Naive thymus-derived CD4-positive, alpha-beta T cell (primary cell): ENCODE measurements around the gene PRX. TPM values are rescaled to one million over a fixed set of nuclear protein-coding genes. Genes with fewer than 3 reads are reported as not detected.

Experiments
- ATAC-seq: fragments of 150-1000 bp; cut with Tn5 transposase; 2 replicates; pipeline ENCODE4 v1.10.0; 2021; ENCODE audit warnings: mild to moderate bottlenecking, moderate library complexity
- CTCF ChIA-PET: fragments of 350-600 bp; sonication (Branson Sonifier 250); formaldehyde crosslinking; loops from one replicate; lab custom pipeline; 2021; ENCODE audit warnings: antibody characterized with exemption; lab: Charles Lee
- POLR2A ChIA-PET: fragments of 350-600 bp; sonication (Branson Sonifier 250); formaldehyde crosslinking; loops from one replicate; lab custom pipeline; 2021; ENCODE audit warnings: antibody characterized with exemption, inconsistent platforms; lab: Charles Lee
- DNase-seq, 9 donors: peaks; one replicate each; pipeline versions ENCODE4 v3.0.0 to v3.0.0-alpha.2; 2020 to 2022; ENCODE audit warnings: mixed read lengths in 1 of 9
- H3K27ac ChIP-seq: one replicate; pipeline ENCODE4 v1.7.0; 2013; ENCODE audit warnings: mild to moderate bottlenecking, low read depth, low read length, moderate library complexity
- H3K27me3 ChIP-seq, 2 donors: one replicate each; pipeline ENCODE4 v1.7.0; 2013; ENCODE audit warnings: low read length in 2 of 2, mild to moderate bottlenecking in 2 of 2, moderate library complexity in 2 of 2; ENCODE audit not compliant: control insufficient read depth in 2 of 2, insufficient read depth in 2 of 2
- H3K36me3 ChIP-seq, 3 experiments: 1 replicate in 2 of 3; 2 replicates in 1 of 3; pipeline ENCODE4 v1.7.0; 2013; ENCODE audit warnings: low read length in 3 of 3, mild to moderate bottlenecking in 3 of 3, moderate library complexity in 1 of 3; ENCODE audit not compliant: insufficient read depth in 3 of 3, control insufficient read depth in 2 of 3
- H3K4me1 ChIP-seq, 2 donors: one replicate each; pipeline ENCODE4 v1.7.0; 2013; ENCODE audit warnings: low read length in 2 of 2, mild to moderate bottlenecking in 2 of 2, moderate library complexity in 1 of 2; ENCODE audit not compliant: control insufficient read depth in 2 of 2, insufficient read depth in 2 of 2
- H3K4me3 ChIP-seq: 2 replicates; pipeline ENCODE4 v1.7.0; 2013; ENCODE audit warnings: mild to moderate bottlenecking, low read length
- H3K9me3 ChIP-seq, 3 experiments: 1 replicate in 2 of 3; 2 replicates in 1 of 3; pipeline ENCODE4 v1.7.0; 2013; ENCODE audit warnings: low read length in 3 of 3; ENCODE audit not compliant: control insufficient read depth in 2 of 3
- H3K27ac Mint-ChIP-seq, 9 donors: one replicate each; pipeline ENCODE4 v1.8.0; 2020 to 2022; ENCODE audit warnings: mixed read lengths in 9 of 9, mild to moderate bottlenecking in 8 of 9, moderate library complexity in 5 of 9, inconsistent platforms in 2 of 9
- H3K27me3 Mint-ChIP-seq, 5 donors: one replicate each; pipeline ENCODE4 v1.8.0; 2021 to 2022; ENCODE audit warnings: mixed read lengths in 5 of 5, mild to moderate bottlenecking in 1 of 5
- H3K36me3 Mint-ChIP-seq, 5 donors: one replicate each; pipeline ENCODE4 v1.8.0; 2020 to 2022; ENCODE audit warnings: mixed read lengths in 5 of 5, mild to moderate bottlenecking in 3 of 5, inconsistent platforms in 1 of 5
- H3K4me1 Mint-ChIP-seq, 7 donors: one replicate each; pipeline ENCODE4 v1.8.0; 2020 to 2022; ENCODE audit warnings: mixed read lengths in 7 of 7, mild to moderate bottlenecking in 3 of 7, inconsistent platforms in 1 of 7
- H3K4me3 Mint-ChIP-seq, 10 donors: one replicate each; pipeline ENCODE4 v1.8.0; 2020 to 2022; ENCODE audit warnings: mild to moderate bottlenecking in 10 of 10, mixed read lengths in 10 of 10, moderate library complexity in 6 of 10, inconsistent platforms in 2 of 10
- H3K9me3 Mint-ChIP-seq, 11 donors: one replicate each; pipeline ENCODE4 v1.8.0; 2020 to 2022; ENCODE audit warnings: mixed read lengths in 11 of 11, mild to moderate bottlenecking in 4 of 11, inconsistent platforms in 1 of 11, moderate library complexity in 1 of 11
- intact Hi-C, 2 donors: fragments of 100-400 bp; cut with micrococcal nuclease; formaldehyde crosslinking; loops; one replicate each; pipeline ENCODE4 v1.15.1; 2023
- polyA plus RNA-seq, 2 donors: library from polyadenylated mRNA; unstranded; fragments of 300-500 nt; fragmentation: Illumina TruSeq; gene quantifications; one replicate each; pipeline ENCODE4 v1.2.3, GENCODE V29; 2021
- total RNA-seq, 6 experiments: library from RNA in 5 of 6; stranded (reverse) in 5 of 6; gene quantifications; 1 replicate in 5 of 6; 2 replicates in 1 of 6; pipeline ENCODE4 v1.2.3 and lab custom pipeline; 2021 to 2026

Gene PRX
- total and polyA plus RNA-seq, 7 experiments from 2014 or later = 0.14 to 4.0 (median 1.9) TPM

- H3K27ac Mint-ChIP-seq = no peak overlapping the region
- H3K4me3 Mint-ChIP-seq = no peak overlapping the region
- H3K27ac ChIP-seq = no peak overlapping the region
- H3K36me3 ChIP-seq = peaks cover 0 to 32% (median 6%) of the 10 kb centered on the region in 3 experiments
- intact Hi-C loops = no loop called here
- no peaks in the 10 kb centered on the region for H3K27me3 ChIP-seq
- no peak overlapping the region for H3K4me3 ChIP-seq
- H3K9me3 ChIP-seq = no peaks in the 10 kb centered on the region
- peaks cover 0 to 1% (median 0%) of the 10 kb centered on the region in 11 donors for H3K9me3 Mint-ChIP-seq
- H3K36me3 Mint-ChIP-seq = peaks cover 0 to 4% (median 0%) of the 10 kb centered on the region in 5 donors
- POLR2A ChIA-PET = interaction anchor here (0.7 kb wide), 1 partner anchor 40 kb away, joined by 4 read pairs; no protein-coding TSS in a partner anchor
- CTCF ChIA-PET = no interaction called here
- H3K27me3 Mint-ChIP-seq = no peaks in the 10 kb centered on the region
- DNase-seq (no peak), ATAC-seq (no peak)
- no peaks in the 10 kb centered on the region for H3K4me1 ChIP-seq
- H3K4me1 Mint-ChIP-seq = no peaks in the 10 kb centered on the region
Measured at GRCh38 chr19:40380199-40381037, 32.8 kb downstream of the PRX start.

GRCh38 chr19:40379446-40380198, 33.6 kb downstream of the PRX start:
- H3K36me3 ChIP-seq = peaks cover 0 to 32% (median 6%) of the 10 kb centered on the region in 3 experiments

GRCh38 chr19:40378509-40378908, 34.7 kb downstream of the PRX start:
- CTCF ChIA-PET = no interaction called here
- H3K4me3 Mint-ChIP-seq = no peak overlapping the region
- Histone ChIP-seq H3K36me3 (peaks cover 0 to 41% (median 6%) of the 10 kb centered on the region in 3 experiments), H3K27me3 (no peaks in the 10 kb centered on the region), H3K9me3 (no peaks in the 10 kb centered on the region), H3K4me1 (no peaks in the 10 kb centered on the region), H3K27ac (no peak overlapping the region), H3K4me3 (no peak overlapping the region)
- DNase-seq (no peak), ATAC-seq (peak; percentile 20)
- intact Hi-C loops = no loop called here
- POLR2A ChIA-PET = no interaction called here
- peaks cover 0 to 9% (median 8%) of the 10 kb centered on the region in 7 donors for H3K4me1 Mint-ChIP-seq
- no peaks in the 10 kb centered on the region for H3K27me3 Mint-ChIP-seq
- H3K36me3 Mint-ChIP-seq = peaks cover 0 to 11% (median 4%) of the 10 kb centered on the region in 5 donors
- no peak overlapping the region for H3K27ac Mint-ChIP-seq
- H3K9me3 Mint-ChIP-seq = no peaks in the 10 kb centered on the region

More at GRCh38 chr19:40379446-40380198, 33.6 kb downstream of the PRX start:
- intact Hi-C loops = no loop called here
- CTCF ChIA-PET = no interaction called here
- H3K27me3 Mint-ChIP-seq = no peaks in the 10 kb centered on the region
- H3K36me3 Mint-ChIP-seq = peaks cover 0 to 6% (median 1%) of the 10 kb centered on the region in 5 donors
- DNase-seq (no peak), ATAC-seq (no peak)
- Histone ChIP-seq H3K4me1 (no peaks in the 10 kb centered on the region), H3K27me3 (no peaks in the 10 kb centered on the region), H3K9me3 (no peaks in the 10 kb centered on the region), H3K27ac (no peak overlapping the region), H3K4me3 (no peak overlapping the region)
- H3K4me3 Mint-ChIP-seq = no peak overlapping the region
- H3K4me1 Mint-ChIP-seq = peaks cover 0 to 5% (median 3%) of the 10 kb centered on the region in 7 donors
- POLR2A ChIA-PET = interaction anchor here (0.7 kb wide), 1 partner anchor 41 kb away, joined by 4 read pairs; no protein-coding TSS in a partner anchor
- peak overlapping the region in 2 of 9 donors; percentile 22 for H3K27ac Mint-ChIP-seq
- H3K9me3 Mint-ChIP-seq = no peaks in the 10 kb centered on the region

DNA sequence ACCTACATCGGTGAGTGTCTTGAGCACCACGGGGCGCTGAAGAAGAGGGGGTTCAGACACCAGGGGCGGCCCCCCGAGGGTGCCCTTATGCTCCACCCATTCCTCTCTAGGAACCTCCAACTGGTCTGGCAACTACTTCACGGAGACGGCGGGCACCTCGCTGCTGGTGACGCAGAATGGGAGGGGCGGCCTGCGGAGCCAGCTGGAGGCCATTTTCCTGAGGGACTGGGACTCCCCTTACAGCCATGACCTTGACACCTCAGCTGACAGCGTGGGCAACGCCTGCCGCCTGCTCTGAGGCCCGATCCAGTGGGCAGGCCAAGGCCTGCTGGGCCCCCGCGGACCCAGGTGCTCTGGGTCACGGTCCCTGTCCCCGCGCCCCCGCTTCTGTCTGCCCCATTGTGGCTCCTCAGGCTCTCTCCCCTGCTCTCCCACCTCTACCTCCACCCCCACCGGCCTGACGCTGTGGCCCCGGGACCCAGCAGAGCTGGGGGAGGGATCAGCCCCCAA, 35.2 kb downstream of the PRX start:
- Mint-ChIP-seq H3K4me3 (no peak overlapping the region), H3K27ac (peak overlapping the region in 1 of 9 donors; percentile 23), H3K27me3 (no peaks in the 10 kb centered on the region), H3K36me3 (peaks cover 0 to 11% (median 5%) of the 10 kb centered on the region in 5 donors), H3K9me3 (no peaks in the 10 kb centered on the region), H3K4me1 (peaks cover 0 to 9% (median 8%) of the 10 kb centered on the region in 7 donors)
- POLR2A ChIA-PET = no interaction called here
- H3K27me3 ChIP-seq = no peaks in the 10 kb centered on the region
- no peak overlapping the region for H3K4me3 ChIP-seq
- no peak for ATAC-seq
- H3K36me3 ChIP-seq = peaks cover 0 to 46% (median 6%) of the 10 kb centered on the region in 3 experiments
- CTCF ChIA-PET = no interaction called here
- no peaks in the 10 kb centered on the region for H3K4me1 ChIP-seq
- H3K27ac ChIP-seq = no peak overlapping the region
- no peaks in the 10 kb centered on the region for H3K9me3 ChIP-seq
- intact Hi-C loops = no loop called here
- no peak for DNase-seq

- Mint-ChIP-seq H3K4me3 (no peak overlapping the region), H3K4me1 (peaks cover 0 to 9% (median 8%) of the 10 kb centered on the region in 7 donors), H3K27ac (peak overlapping the region in 2 of 9 donors; percentile 44 to 46), H3K36me3 (peaks cover 0 to 13% (median 9%) of the 10 kb centered on the region in 5 donors), H3K27me3 (no peaks in the 10 kb centered on the region), H3K9me3 (no peaks in the 10 kb centered on the region)
- intact Hi-C loops = no loop called here
- CTCF ChIA-PET = no interaction called here
- POLR2A ChIA-PET = no interaction called here
- Histone ChIP-seq H3K4me1 (no peaks in the 10 kb centered on the region), H3K36me3 (peaks cover 0 to 61% (median 6%) of the 10 kb centered on the region in 3 experiments), H3K9me3 (no peaks in the 10 kb centered on the region), H3K27me3 (no peaks in the 10 kb centered on the region), H3K27ac (no peak overlapping the region), H3K4me3 (no peak overlapping the region)
- DNase-seq = no peak
- ATAC-seq = no peak
Measured at GRCh38 chr19:40376286-40376862, 36.8 kb downstream of the PRX start.

GRCh38 chr19:40374084-40374483, 39.1 kb downstream of the PRX start:
- Histone ChIP-seq H3K36me3 (peaks cover 0 to 79% (median 6%) of the 10 kb centered on the region in 3 experiments), H3K4me3 (no peak overlapping the region), H3K4me1 (no peaks in the 10 kb centered on the region), H3K27me3 (no peaks in the 10 kb centered on the region), H3K9me3 (no peaks in the 10 kb centered on the region), H3K27ac (no peak overlapping the region)
- CTCF ChIA-PET = no interaction called here
- DNase-seq (no peak), ATAC-seq (no peak)
- Mint-ChIP-seq H3K9me3 (no peaks in the 10 kb centered on the region), H3K36me3 (peaks cover 3 to 24% (median 9%) of the 10 kb centered on the region in 5 donors), H3K27me3 (no peaks in the 10 kb centered on the region), H3K4me1 (peaks cover 0 to 9% (median 8%) of the 10 kb centered on the region in 7 donors), H3K27ac (peak overlapping the region in 2 of 9 donors; percentile 69 to 82), H3K4me3 (no peak overlapping the region)
- intact Hi-C loops = no loop called here
- POLR2A ChIA-PET = no interaction called here
